Measurements from ENCODE around the gene WDR87.

WDR87 gene

DNA sequence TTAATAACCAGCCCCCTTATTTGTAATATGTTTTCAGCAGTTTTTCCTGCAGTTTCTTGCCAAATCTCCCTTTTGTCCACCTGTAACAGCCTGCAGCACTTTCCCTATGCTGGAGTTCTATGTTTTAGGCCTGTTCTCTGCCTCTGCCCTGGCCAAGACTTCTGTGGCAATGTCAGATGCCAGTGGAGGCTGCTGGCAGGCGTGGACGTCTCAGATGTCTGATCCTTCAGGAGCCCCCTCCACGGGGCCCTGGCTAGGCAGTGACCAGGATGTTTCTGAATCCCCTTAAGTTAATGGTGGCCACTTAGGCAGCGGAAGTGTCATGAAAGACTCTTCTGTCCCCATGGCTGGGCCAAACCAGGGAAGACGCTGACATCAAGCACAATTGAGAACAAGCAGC is 41.4 kb upstream of the WDR87 start:
- TF ChIP-seq EGR1 (IDR thresholded peaks at IDR 0.05) (no peak), TCF12 (IDR thresholded peaks at IDR 0.05; ENCODE audit: low read depth) (no peak), EP300 (IDR thresholded peaks at IDR 0.05; ENCODE audit: borderline replicate concordance) (no peak), ZBTB7A (IDR thresholded peaks at IDR 0.05; ENCODE audit: low read depth) (no peak), TAF1 (IDR thresholded peaks at IDR 0.05; ENCODE audit: low read depth) (no peak), CEBPB (IDR thresholded peaks at IDR 0.05) (no peak), YY1 (IDR thresholded peaks at IDR 0.05; ENCODE audit: low read depth) (no peak), CREB1 (IDR thresholded peaks at IDR 0.05; ENCODE audit: low read depth) (no peak), TEAD4 (IDR thresholded peaks at IDR 0.05) (no peak), NFIC (IDR thresholded peaks at IDR 0.05) (no peak), USF1 (IDR thresholded peaks at IDR 0.05) (no peak), RAD21 (IDR thresholded peaks at IDR 0.05; ENCODE audit: low read depth) (no peak), FOXM1 (IDR thresholded peaks at IDR 0.05; ENCODE audit: borderline replicate concordance, low read depth) (no peak)
- TF ChIP-seq, protein P1, sequence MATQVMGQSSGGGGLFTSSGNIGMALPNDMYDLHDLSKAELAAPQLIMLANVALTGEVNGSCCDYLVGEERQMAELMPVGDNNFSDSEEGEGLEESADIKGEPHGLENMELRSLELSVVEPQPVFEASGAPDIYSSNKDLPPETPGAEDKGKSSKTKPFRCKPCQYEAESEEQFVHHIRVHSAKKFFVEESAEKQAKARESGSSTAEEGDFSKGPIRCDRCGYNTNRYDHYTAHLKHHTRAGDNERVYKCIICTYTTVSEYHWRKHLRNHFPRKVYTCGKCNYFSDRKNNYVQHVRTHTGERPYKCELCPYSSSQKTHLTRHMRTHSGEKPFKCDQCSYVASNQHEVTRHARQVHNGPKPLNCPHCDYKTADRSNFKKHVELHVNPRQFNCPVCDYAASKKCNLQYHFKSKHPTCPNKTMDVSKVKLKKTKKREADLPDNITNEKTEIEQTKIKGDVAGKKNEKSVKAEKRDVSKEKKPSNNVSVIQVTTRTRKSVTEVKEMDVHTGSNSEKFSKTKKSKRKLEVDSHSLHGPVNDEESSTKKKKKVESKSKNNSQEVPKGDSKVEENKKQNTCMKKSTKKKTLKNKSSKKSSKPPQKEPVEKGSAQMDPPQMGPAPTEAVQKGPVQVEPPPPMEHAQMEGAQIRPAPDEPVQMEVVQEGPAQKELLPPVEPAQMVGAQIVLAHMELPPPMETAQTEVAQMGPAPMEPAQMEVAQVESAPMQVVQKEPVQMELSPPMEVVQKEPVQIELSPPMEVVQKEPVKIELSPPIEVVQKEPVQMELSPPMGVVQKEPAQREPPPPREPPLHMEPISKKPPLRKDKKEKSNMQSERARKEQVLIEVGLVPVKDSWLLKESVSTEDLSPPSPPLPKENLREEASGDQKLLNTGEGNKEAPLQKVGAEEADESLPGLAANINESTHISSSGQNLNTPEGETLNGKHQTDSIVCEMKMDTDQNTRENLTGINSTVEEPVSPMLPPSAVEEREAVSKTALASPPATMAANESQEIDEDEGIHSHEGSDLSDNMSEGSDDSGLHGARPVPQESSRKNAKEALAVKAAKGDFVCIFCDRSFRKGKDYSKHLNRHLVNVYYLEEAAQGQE (IDR thresholded peaks at IDR 0.05; ENCODE audit: low read depth), result no peak
- TF ChIP-seq, protein P2, sequence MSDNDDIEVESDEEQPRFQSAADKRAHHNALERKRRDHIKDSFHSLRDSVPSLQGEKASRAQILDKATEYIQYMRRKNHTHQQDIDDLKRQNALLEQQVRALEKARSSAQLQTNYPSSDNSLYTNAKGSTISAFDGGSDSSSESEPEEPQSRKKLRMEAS (IDR thresholded peaks at IDR 0.05), result no peak

DNA sequence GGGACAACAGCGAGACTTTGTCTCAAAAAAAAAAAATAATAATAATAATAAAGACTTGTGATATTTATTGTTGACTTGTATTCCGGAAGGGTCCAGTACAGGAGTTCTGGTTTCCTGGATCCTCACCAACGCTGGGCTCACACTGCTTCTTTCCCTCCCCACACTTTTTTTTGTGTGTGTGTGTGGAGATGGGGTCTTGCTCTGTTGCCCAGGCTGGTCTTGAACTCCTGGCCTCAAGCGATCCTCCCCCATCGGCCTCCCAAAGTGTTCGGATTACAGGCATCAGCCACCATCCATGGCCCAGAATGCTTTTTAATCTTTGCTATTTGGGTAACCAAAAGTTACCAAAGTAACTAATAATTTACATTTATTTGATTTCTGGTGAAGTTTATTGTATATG is 39.7 kb upstream of the WDR87 start:
- no peak for TF ChIP-seq NFIC (IDR thresholded peaks at IDR 0.05)
- TF ChIP-seq, protein P2 (IDR thresholded peaks at IDR 0.05), result no peak

DNA sequence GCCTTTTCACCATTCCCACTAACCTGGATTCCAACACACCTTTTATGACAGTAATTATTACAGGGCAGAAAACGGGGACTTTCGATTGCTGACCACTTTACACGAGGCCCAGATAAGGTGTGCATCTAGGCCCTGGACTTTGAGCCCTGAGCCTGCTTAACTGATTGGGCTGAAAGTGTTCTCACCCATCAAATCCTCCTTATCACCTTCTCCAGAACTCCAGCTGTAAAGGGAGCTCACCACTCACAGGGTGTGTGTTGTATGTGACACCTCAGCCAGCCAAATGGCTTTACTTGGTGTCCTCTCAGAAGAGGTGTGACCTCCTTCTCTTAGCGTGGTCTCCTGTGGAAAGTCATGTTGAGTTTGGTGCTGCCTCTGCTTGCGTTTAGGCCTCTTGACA is 37.1 kb upstream of the WDR87 start:
- TF ChIP-seq EGR1 (IDR thresholded peaks at IDR 0.05) (no peak), ZBTB7A (IDR thresholded peaks at IDR 0.05; ENCODE audit: low read depth) (no peak), USF1 (IDR thresholded peaks at IDR 0.05) (no peak), TEAD4 (IDR thresholded peaks at IDR 0.05) (no peak), NFIC (IDR thresholded peaks at IDR 0.05) (no peak), TAF1 (IDR thresholded peaks at IDR 0.05; ENCODE audit: low read depth) (no peak), CEBPB (IDR thresholded peaks at IDR 0.05) (no peak), CREB1 (IDR thresholded peaks at IDR 0.05; ENCODE audit: low read depth) (no peak), EP300 (IDR thresholded peaks at IDR 0.05; ENCODE audit: borderline replicate concordance) (no peak), FOXM1 (IDR thresholded peaks at IDR 0.05; ENCODE audit: borderline replicate concordance, low read depth) (no peak), YY1 (IDR thresholded peaks at IDR 0.05; ENCODE audit: low read depth) (no peak), TCF12 (IDR thresholded peaks at IDR 0.05; ENCODE audit: low read depth) (no peak), RAD21 (IDR thresholded peaks at IDR 0.05; ENCODE audit: low read depth) (no peak)
- TF ChIP-seq, protein P1 (IDR thresholded peaks at IDR 0.05; ENCODE audit: low read depth), result no peak
- TF ChIP-seq, protein P2 (IDR thresholded peaks at IDR 0.05), result no peak

- TF ChIP-seq CEBPB (IDR thresholded peaks at IDR 0.05) (no peak), YY1 (IDR thresholded peaks at IDR 0.05; ENCODE audit: low read depth) (no peak), EGR1 (IDR thresholded peaks at IDR 0.05) (no peak), NFIC (IDR thresholded peaks at IDR 0.05) (no peak), RAD21 (IDR thresholded peaks at IDR 0.05; ENCODE audit: low read depth) (no peak), FOXM1 (IDR thresholded peaks at IDR 0.05; ENCODE audit: borderline replicate concordance, low read depth) (no peak), TAF1 (IDR thresholded peaks at IDR 0.05; ENCODE audit: low read depth) (no peak), CREB1 (IDR thresholded peaks at IDR 0.05; ENCODE audit: low read depth) (no peak), ZBTB7A (IDR thresholded peaks at IDR 0.05; ENCODE audit: low read depth) (no peak), TEAD4 (IDR thresholded peaks at IDR 0.05) (no peak), USF1 (IDR thresholded peaks at IDR 0.05) (no peak), EP300 (IDR thresholded peaks at IDR 0.05; ENCODE audit: borderline replicate concordance) (no peak), TCF12 (IDR thresholded peaks at IDR 0.05; ENCODE audit: low read depth) (no peak)
- TF ChIP-seq, protein P2 (IDR thresholded peaks at IDR 0.05), result no peak
- TF ChIP-seq, protein P1 (IDR thresholded peaks at IDR 0.05; ENCODE audit: low read depth), result no peak
These were observed 36.1 kb upstream of the WDR87 start for GRCh38 chr19:37942516-37942902.
